ENCODE measurements around the gene ETNK2. TPM values are rescaled to one million over a fixed set of nuclear protein-coding genes. Genes with fewer than 3 reads are reported as not detected.
A peak's percentile ranks its signal among the peaks of the same experiment; 100 is the strongest.

ETNK2 gene
- total and polyA plus RNA-seq, 2 of the 13 experiments (the other 11 are each of a cell fraction or from before 2014, with no cell fraction given) = 15.5 to 42.8 TPM

DNA sequence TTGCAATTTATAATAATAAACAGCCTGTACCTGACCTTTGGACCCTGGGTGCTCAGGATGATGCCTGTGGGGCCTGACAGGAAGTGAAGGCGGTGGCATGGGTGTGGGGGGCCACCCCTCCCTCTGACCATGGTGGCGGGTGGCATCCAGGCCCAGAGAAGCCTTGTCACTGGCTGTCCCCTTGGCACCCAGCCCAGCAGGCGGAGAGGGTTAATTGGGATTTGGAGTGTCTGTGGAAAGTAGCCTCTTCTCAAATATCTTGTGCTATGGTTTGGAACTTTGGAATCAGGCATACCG, 58.5 kb downstream of the ETNK2 start (continued):
- no peak for TF ChIP-seq NCOR1 (IDR thresholded peaks at IDR 0.05; ENCODE audit: borderline replicate concordance, low read length)
- no peak for TF ChIP-seq ZNF790 (CRISPR knock-in tag; IDR thresholded peaks at IDR 0.05; ENCODE audit: borderline replicate concordance)
- TF ChIP-seq ZNF83 (CRISPR knock-in tag; IDR thresholded peaks at IDR 0.05; ENCODE audit: borderline replicate concordance) = no peak
- no peak for TF ChIP-seq ZNF703 (CRISPR knock-in tag; IDR thresholded peaks at IDR 0.05; ENCODE audit: borderline replicate concordance)
- TF ChIP-seq, protein P1, sequence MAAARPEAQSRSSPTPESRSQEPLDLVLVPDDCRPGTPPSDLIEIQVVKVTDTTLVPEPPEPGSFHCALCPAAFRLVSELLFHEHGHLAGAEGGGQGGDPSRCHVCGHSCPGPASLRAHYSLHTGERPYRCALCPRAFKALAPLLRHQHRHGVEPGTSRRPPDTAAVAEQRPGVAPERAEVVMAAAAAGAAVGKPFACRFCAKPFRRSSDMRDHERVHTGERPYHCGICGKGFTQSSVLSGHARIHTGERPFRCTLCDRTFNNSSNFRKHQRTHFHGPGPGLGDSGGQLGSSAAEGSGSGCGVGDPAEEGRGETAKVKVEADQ (CRISPR knock-in tag; IDR thresholded peaks at IDR 0.05; ENCODE audit: borderline replicate concordance) = no peak
- no peak for TF ChIP-seq HMG20A (CRISPR knock-in tag; IDR thresholded peaks at IDR 0.05; ENCODE audit: borderline replicate concordance)
- TF ChIP-seq HIC2 (CRISPR knock-in tag; IDR thresholded peaks at IDR 0.05; ENCODE audit: low read depth) = peak; percentile 98
- TF ChIP-seq IKZF4 (CRISPR knock-in tag; IDR thresholded peaks at IDR 0.05; ENCODE audit: borderline replicate concordance, low read depth, not compliant biosample characterization) = no peak
- no peak for TF ChIP-seq ZNF7 (CRISPR knock-in tag; IDR thresholded peaks at IDR 0.05)
- TF ChIP-seq PAX8 (CRISPR knock-in tag; IDR thresholded peaks at IDR 0.05; ENCODE audit: borderline replicate concordance) = no peak
- no peak for TF ChIP-seq FOXP1 (IDR thresholded peaks at IDR 0.05)
- peak; percentile 46; the same call in 1 of the 2 replicates for TF ChIP-seq FOXP1 (CRISPR knock-in tag; IDR thresholded peaks at IDR 0.05)
- no peak for TF ChIP-seq GLMP (CRISPR knock-in tag; IDR thresholded peaks at IDR 0.05; ENCODE audit: borderline replicate concordance)
- TF ChIP-seq ZNF879 (CRISPR knock-in tag; IDR thresholded peaks at IDR 0.05) = no peak
- no peak for TF ChIP-seq CTCF (CRISPR knock-in tag; IDR thresholded peaks at IDR 0.05)
- no peak for TF ChIP-seq SMAD1 (CRISPR knock-in tag; IDR thresholded peaks at IDR 0.05; ENCODE audit: borderline replicate concordance, low read depth)
- no peak for TF ChIP-seq ZNF589 (CRISPR knock-in tag; conservative IDR thresholded peaks at IDR 0.05)
- no peak for TF ChIP-seq ZNF720 (CRISPR knock-in tag; IDR thresholded peaks at IDR 0.05)
- no peak for TF ChIP-seq ZNF33A (CRISPR knock-in tag; IDR thresholded peaks at IDR 0.05; ENCODE audit: borderline replicate concordance)
- TF ChIP-seq RARG (CRISPR knock-in tag; IDR thresholded peaks at IDR 0.05; ENCODE audit: low read depth) = no peak
- TF ChIP-seq MBD4 (IDR thresholded peaks at IDR 0.05; ENCODE audit: borderline replicate concordance, low read length) = no peak
- TF ChIP-seq ARNTL (CRISPR knock-in tag; IDR thresholded peaks at IDR 0.05) = no peak
- TF ChIP-seq NFRKB (IDR thresholded peaks at IDR 0.05) = no peak
